ENCODE results near the gene FHOD3. TPM values are rescaled to one million over a fixed set of nuclear protein-coding genes. Genes with fewer than 3 reads are reported as not detected.
"Not testable (repeated sequence)": the region's sequence is repeated elsewhere in the genome, so short reads cannot be mapped to it uniquely, and the experiment has no call there.

The FHOD3 gene
- total RNA-seq, 1 donor from 2014 or later = under 0.01 TPM

- no peak for DNase-seq (ENCODE audit: low read depth in 2 of 2)
Observed at GRCh38 chr18:36772241-36772723, 474.8 kb downstream of the FHOD3 start.

- peak in 1 of 2 donors; percentile 19 for DNase-seq (ENCODE audit: low read depth in 2 of 2)
Observed at GRCh38 chr18:36775396-36775795, 477.9 kb downstream of the FHOD3 start.

GRCh38 chr18:36776650-36777049 lies 479.1 kb downstream of the FHOD3 start:
- no peak for DNase-seq (ENCODE audit: low read depth in 2 of 2)

- DNase-seq (ENCODE audit: low read depth in 2 of 2) = no peak
Observed at GRCh38 chr18:36777566-36777965, 480.1 kb downstream of the FHOD3 start.

- no peak for DNase-seq (ENCODE audit: low read depth in 2 of 2)
Observed at GRCh38 chr18:36780748-36781147, 483.2 kb downstream of the FHOD3 start.

- DNase-seq (ENCODE audit: low read depth in 2 of 2) = no peak
Observed at GRCh38 chr18:36782710-36783109, 485.2 kb downstream of the FHOD3 start.

GRCh38 chr18:36783792-36784191 lies 486.3 kb downstream of the FHOD3 start:
- DNase-seq (ENCODE audit: low read depth in 2 of 2) = no peak

- DNase-seq (ENCODE audit: low read depth in 2 of 2) = peak; percentile 11 to 42
Observed at GRCh38 chr18:36786686-36787085, 489.2 kb downstream of the FHOD3 start.

GRCh38 chr18:36792634-36793283 lies 495.2 kb downstream of the FHOD3 start:
- no peak for DNase-seq (ENCODE audit: low read depth in 2 of 2)

- no peak for DNase-seq (ENCODE audit: low read depth in 2 of 2)
Observed at GRCh38 chr18:36798738-36799473, 501.4 kb downstream of the FHOD3 start.

- no peak for DNase-seq (ENCODE audit: low read depth in 2 of 2)
Observed at GRCh38 chr18:36805105-36805504, 507.6 kb downstream of the FHOD3 start.

- no peak for DNase-seq (ENCODE audit: low read depth in 2 of 2)
Observed at GRCh38 chr18:36808681-36809080, 511.2 kb downstream of the FHOD3 start.

GRCh38 chr18:36809590-36810381 lies 512.3 kb downstream of the FHOD3 start:
- DNase-seq (ENCODE audit: low read depth in 2 of 2) = peak; percentile 26 to 69

GRCh38 chr18:36811430-36811829 lies 513.9 kb downstream of the FHOD3 start:
- DNase-seq (ENCODE audit: low read depth in 2 of 2) = no peak

GRCh38 chr18:36811955-36812354 lies 514.4 kb downstream of the FHOD3 start:
- no peak for DNase-seq (ENCODE audit: low read depth in 2 of 2)

GRCh38 chr18:36812678-36813077 lies 515.2 kb downstream of the FHOD3 start:
- DNase-seq (ENCODE audit: low read depth in 2 of 2) = peak in 1 of 2 donors; percentile 32

GRCh38 chr18:36813101-36813775 lies 515.7 kb downstream of the FHOD3 start:
- no peak for DNase-seq (ENCODE audit: low read depth in 2 of 2)

GRCh38 chr18:36813824-36814223 lies 516.3 kb downstream of the FHOD3 start:
- DNase-seq (ENCODE audit: low read depth in 2 of 2) = no peak

- no peak for DNase-seq (ENCODE audit: low read depth in 2 of 2)
Observed at GRCh38 chr18:36814994-36815393, 517.5 kb downstream of the FHOD3 start.

GRCh38 chr18:36816096-36816495 lies 518.6 kb downstream of the FHOD3 start:
- DNase-seq (ENCODE audit: low read depth in 2 of 2) = not testable (repeated sequence)

GRCh38 chr18:36817039-36817438 lies 519.5 kb downstream of the FHOD3 start:
- DNase-seq (ENCODE audit: low read depth in 2 of 2) = no peak

- no peak for DNase-seq (ENCODE audit: low read depth in 2 of 2)
Observed at GRCh38 chr18:36818652-36819051, 521.1 kb downstream of the FHOD3 start.

Data from dermis microvascular lymphatic vessel endothelial cell (primary cell).